Measurements from ENCODE around the gene LRRC34. TPM values are rescaled to one million over a fixed set of nuclear protein-coding genes. Genes with fewer than 3 reads are reported as not detected.
A peak's percentile ranks its signal among the peaks of the same experiment; 100 is the strongest.

LRRC34 gene, protein sequence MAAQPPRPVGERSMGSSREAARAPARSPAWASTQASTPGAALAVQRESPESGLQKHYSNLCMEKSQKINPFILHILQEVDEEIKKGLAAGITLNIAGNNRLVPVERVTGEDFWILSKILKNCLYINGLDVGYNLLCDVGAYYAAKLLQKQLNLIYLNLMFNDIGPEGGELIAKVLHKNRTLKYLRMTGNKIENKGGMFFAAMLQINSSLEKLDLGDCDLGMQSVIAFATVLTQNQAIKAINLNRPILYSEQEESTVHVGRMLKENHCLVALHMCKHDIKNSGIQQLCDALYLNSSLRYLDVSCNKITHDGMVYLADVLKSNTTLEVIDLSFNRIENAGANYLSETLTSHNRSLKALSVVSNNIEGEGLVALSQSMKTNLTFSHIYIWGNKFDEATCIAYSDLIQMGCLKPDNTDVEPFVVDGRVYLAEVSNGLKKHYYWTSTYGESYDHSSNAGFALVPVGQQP
- 0.24 TPM for total RNA-seq

DNA sequence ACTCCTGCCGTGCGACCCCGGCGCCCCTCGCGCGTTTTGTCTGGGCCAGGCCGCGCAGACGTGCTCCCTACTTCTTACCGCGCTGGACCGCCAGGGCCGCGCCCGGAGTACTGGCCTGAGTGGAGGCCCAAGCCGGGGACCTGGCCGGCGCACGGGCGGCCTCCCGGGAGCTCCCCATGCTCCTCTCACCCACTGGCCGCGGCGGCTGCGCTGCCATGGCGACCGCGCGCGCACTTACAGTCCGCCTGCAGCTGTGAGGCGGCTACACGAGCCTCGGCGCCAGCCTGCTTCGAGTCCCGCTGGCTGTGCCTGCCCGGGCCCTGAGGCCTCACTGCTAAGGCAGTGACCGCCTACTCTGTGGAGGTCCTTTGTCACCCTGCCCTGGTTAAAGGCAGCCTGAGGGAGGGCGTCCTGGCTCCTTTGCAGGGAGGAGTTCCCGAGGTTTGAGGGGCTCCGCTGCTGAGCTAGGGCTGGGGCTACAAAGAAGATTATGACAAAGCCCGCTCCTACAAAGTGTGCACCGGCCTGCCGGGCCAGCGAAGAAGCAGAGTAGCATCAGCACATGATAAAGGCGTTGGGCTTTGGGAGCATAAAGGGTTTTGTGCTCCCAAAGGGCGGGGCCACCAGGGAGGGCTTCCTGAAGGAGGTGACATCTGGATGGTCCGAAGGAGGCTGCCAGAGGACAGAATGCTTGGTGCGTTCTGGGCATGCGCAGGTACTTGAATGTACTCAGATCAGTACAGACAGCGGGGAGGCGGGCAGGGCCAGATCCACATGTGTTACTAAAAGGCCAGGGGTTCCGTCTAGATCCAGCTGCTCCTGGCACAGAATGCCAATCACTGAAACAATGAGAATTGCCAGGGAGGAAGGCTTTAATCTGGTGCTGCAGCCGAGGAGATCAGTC, at the start of gene LRRC34, which contains the start of gene LRRIQ4:
Gene LRRC34 (minus strand): TSS at position 573 of the 904 bp plus-strand sequence. CDS start 356 bp downstream, at position 217.
Gene LRRIQ4 (plus strand): TSS at position 539 of the 904 bp plus-strand sequence. CDS start 9,052 bp downstream, outside the sequence.
- peak; percentile 83 for ATAC-seq

DNA sequence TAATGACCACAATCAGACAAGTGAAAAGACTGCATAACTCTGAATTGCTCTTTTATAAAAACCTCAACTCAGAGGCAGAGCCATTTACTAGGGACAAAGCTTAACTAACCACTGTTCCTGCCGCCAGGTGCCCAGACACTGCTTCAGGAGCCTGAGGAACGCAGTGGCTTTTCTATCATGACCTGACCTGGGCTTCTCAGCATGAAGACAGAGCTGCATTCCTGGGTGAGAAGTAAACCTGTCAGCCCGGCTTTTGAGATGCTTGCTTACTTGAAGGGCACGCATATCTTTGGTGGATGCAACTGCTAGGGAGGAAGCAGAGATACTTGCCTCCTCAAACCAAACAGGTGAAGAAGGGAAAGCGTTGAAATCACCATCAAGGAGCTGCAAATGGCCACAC, 49.2 kb upstream of the LRRC34 start:
- ATAC-seq, result no peak

DNA sequence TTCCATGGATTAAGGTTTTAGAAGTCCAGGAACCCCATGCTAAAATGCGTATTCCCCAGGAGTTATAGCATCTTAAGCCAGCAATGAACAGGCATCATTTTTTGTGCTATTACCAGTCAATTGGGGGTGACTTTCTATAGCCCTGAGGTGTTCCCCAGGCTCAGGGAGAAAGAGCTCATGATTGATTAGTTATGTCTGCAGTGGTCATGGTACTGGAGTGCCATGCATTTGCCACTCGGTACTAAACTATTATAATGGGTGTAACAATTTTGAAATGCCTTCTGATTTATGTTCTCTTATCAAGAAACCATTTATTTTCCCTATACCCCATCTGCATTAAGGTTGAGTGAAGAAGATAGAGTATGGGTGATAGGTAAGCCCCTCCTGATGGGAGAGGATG, 45.1 kb upstream of the LRRC34 start:
- ATAC-seq, result no peak

DNA sequence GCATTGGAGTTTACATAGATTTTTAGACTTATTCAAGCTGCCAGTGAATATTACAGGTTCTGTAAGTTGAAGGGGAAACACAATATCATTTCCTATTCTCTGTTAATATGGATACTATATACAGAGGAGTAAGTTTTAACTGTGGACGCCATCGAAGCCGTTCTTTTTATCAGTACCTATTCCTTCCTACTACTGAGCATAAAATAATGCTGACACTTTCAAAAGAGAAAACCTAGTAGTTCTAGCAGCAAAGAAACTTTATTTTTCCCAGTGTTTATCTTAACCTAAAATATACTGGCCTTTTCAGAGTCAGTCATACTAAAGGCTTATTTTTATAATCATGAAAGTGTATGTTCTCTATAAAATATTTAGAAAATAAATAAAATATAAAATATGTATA, 42.8 kb upstream of the LRRC34 start:
- ATAC-seq, result no peak

DNA sequence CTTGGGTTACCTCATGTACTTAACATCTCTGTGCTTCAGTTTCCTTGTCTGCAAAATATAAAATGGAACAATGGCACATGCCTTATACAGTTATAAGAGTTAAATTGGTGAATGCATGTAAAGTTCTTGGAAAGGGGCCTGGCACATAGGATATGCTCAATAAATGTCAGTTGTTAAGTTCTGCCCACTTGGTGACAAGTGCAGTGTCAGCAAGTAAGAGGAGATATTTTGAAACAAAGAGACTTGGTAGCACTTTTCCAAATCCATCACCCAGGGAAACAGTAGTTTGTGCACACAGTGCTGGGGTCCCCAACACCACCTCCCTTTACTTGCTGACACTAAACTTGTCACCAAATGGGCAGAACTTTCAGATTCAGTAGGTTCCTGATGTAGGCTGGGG, 37.9 kb upstream of the LRRC34 start:
- no peak for ATAC-seq

DNA sequence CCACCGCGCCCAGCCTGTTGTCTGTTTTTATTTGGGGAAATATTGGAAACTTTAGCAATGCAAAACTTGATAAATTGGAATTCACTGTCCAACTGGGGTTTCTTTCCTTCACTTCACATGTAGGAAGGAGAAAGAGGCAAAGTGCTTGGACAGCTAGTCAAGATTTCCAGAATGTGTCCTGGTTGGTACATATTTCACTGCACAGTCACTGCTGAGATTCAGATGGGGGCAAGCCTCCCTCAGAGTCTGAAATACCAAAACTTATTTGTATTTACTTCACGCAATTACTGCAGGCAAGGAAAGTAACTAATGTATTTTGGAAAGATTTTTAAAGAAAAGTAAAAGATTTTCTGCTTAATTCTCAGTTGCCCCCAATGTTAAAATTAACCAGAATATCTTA, 36.0 kb upstream of the LRRC34 start:
- ATAC-seq, result no peak

DNA sequence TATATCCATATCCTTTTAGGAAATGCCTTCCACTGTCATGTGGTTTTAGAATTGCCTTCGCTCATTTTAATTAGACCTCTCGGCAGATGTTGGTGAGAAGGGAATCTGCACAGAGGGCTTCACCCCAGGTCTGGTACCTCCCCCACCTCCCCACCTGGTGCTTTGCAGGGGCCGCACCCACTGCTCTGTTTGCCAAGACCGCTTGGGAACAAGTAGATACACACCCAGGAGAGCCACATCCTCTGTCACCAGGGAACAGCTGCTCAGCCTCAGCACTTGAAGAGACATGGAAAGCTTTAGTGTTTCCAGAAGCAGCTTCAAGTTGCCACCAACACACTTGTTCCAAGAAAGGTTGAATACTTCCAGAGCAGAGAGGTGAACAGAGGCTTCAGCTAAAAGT, 35.2 kb upstream of the LRRC34 start:
- no peak for ATAC-seq

DNA sequence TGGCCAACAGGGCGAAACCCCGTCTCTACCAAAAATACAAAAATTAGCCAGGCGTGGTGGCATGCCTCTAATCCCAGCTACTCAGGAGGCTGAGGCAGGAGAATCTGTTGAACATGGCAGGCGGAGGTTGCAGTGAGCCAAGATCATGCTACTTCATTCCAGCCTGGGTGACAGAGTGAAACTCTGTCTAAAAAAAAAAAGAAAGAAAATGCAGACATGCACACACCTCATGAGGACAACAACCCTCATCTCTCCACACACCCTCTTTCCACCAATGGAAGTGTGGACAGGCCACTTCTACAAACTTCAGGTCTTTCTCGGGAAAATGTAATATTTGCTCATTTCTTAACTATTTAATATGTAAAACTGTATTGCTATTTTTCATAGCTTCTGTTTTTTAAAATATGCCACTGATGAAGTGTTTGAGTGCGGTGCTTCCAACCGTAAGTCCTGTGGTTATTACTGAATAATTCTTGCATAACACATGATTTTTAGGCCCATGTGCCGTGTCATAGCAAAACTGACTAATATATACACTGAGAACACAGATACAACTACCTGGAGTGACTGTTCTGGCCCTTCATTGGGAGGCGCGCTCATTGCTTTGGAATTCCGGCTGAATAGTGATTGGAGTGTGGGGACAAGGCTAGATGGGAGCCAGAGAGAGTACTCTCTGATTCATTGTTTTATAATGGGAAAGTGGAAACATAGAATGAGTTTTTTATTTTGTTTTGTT, 33.9 kb upstream of the LRRC34 start:
- peak; percentile 44 for ATAC-seq

DNA sequence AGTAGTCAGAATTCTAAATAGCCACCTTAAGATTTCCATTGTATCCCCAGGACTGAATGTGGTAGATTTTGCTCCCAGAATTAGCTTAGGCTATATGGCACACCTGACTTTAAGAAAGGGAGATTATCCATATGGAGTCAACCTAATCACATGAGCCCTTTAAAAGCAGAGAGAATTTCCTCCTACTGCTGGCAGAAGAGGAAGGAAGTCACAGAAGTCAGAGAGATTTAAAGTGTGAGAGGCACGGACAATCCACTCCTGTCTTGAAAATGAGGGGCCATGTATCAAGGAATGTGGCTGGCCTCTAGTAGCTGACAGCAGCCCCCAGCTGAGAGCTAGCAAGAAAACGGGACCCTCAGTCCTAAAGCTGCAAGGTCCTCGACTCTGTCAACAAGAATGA, 30.3 kb upstream of the LRRC34 start:
- ATAC-seq, result no peak

DNA sequence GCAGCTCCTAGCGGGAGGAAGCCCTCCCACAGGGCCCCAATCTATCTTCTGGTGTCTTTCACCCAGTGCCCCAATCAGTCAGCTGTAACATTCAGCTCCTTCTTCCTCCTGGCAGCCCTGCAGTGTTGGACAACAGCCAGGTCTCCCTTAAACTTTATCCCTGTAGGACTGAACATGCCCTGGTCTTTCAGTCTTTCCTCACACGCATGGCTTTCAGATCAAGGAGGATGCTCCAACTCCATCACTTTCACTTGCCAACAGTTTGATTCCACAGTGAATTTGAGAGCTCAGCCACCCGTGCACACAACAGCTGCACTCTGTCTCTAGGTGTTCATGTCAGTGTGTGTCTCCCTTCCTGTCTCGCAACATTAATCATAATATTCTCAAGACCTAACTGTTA, 28.5 kb upstream of the LRRC34 start:
- ATAC-seq, result no peak

DNA sequence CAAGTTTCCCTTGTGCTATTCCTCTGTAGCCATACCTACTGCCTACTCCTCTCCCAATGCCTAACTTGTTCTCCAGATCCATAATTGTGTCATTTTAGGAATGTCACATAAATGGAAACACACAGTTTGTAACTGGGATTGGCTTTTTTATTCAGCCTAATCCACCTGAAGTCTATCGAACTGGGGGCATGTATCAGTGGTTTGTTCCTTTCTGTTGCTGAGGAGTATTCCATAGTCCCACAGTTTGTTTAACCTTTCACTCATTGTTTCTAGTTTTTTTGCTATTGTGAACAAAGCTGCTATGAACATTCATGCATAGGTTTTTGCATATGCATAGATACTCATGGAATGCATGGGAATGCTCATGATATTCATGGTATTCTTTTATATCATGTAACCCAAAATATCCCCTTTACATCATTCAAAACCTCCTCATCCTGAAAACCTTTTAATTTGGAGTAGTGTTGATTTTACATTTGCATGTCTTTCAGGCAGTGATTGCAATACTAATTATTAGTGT, 25.9 kb upstream of the LRRC34 start:
- ATAC-seq, result no peak

DNA sequence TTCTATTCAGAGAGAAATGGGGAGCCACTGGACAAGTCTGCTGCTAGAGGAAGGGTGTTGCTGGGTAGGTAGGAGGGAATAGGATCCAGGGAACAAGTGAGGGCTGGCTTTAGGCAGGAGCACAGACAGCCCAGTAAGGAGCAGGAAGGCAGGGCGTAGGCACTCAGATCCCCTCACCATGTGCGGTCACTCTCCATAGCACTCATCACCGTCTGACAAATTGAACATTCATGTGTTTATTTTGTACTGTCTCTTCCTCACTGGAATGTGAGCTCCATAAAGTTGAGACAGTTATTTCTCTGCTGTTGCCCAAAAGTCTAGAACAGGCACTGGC, 24.2 kb upstream of the LRRC34 start:
- no peak for ATAC-seq

DNA sequence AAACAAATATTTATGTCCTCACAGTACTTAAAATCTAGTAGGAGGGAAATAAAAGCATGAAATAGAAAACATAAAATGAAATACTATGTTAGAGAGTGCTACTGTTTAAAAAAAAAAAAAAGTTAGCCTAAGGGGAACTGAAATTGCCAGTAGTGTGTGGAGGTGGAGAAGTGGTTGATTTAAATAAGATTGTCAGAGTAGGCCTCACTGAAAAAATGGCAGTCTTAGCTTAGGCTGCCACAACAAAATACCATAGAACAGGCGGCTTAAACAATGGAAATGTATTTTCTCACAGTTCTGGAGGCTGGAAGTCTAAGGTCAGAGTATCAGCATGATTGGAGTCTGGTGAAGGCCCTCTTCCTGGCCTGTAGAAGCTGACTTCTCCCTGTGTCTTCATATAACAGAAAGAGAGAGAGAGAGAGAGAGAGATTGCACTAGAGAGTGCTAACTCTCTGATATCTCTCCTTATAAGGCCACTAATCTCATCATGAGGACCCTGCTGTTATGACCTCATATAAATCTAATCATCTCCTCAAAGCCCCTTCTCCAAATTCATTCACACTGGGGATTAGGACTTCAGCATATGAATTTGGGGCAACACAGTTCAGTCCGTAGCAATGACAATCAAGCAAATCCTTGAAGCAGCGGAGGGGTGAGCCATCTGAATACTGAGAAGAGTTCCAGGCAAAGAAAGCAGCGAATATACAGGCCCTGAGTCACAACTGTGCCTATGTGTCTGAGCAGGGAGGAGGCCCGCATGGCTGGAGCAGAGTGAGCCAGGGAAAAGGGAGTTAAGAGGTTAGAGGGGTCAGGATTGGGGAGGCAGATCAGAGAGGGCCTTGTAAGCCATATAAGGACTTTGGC, 23.6 kb upstream of the LRRC34 start:
- ATAC-seq, result no peak

DNA sequence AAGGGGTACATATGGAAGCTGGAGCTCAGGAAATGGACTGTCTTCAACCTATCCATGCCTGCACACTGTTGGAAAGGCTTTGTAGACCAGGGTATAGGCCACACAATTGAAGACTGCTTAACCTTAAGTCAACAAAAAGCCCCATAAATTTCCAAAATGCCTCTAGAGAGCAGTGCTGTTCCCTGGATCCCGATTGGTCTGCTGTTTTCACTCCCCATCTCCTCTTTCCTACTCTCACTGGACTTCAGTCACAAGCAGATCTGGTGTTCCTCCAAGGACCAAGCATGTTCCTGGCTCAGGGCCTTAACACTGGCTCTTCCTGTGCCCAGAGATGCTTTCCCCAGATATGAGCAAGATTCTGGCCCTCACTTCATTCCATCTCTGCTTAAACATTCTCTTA, 22.8 kb upstream of the LRRC34 start:
- ATAC-seq, result no peak

DNA sequence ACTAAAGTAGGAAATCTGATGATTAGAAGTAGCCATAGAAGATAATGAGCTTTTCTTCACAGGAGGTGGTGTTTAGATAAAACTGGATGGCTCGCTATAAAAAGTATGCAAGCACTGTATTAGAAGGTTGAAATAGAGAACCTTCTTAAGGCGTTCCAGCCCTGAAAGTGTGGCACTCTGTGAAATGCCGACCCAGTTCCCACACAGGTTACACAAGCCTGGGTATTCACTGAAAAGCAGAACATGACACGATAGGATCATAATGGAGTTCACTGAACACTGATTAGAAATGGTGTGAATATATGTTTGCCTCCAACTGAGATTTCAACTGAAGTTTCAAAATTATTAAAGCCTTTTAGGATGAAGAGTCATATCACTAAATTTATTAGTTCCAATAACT, 15.0 kb upstream of the LRRC34 start:
- ATAC-seq, result no peak

DNA sequence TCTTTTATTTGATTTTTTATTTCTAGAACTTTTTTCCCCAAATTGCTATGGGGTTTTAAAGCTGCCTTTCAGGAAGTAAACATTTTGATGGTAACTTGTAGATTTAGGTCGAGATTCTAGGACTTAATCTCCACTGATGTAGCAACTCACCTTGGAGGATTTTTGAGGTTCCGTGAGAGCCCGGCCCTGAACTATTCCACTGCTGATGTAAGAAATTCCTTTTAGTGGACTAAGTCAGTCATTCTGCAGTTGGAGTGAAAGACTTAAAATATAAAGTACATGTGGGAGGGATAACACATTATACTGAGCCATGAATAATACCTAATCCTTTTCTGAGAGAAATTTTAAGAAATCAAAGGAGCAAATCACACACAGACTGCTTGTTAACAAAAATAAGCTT, 12.6 kb upstream of the LRRC34 start:
- ATAC-seq, result no peak

DNA sequence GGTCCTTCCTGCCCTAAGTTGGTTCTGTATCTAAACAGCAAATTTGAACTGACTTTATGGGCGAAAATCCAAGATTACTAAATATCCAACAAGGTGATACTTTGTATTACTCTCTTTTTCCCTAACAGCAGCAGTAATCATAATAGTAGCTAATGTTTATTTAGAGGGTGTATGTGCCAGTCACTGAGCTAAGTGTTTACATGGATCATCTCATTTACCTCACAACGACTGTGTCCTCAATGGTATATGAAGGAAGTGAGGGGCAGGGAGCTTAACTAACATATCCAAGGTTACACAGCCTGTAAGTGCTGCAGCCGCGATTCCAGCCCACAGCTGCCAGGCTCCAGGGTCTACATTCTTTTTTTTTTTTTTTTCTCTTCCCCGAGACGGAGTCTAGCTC, 10.3 kb upstream of the LRRC34 start:
- no peak for ATAC-seq

DNA sequence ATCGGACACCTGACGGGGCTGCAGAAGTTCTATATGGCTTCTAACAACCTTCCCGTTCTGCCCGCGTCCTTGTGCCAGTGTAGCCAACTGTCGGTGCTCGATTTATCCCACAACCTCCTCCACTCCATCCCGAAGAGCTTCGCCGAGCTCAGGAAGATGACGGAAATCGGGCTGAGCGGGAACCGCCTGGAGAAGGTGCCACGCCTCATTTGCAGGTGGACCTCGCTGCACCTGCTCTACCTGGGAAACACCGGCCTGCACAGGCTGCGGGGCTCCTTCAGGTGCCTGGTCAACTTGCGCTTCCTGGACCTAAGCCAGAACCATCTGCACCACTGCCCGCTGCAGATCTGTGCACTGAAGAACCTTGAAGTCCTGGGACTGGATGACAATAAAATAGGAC, 9.8 kb upstream of the LRRC34 start:
- no peak for ATAC-seq

DNA sequence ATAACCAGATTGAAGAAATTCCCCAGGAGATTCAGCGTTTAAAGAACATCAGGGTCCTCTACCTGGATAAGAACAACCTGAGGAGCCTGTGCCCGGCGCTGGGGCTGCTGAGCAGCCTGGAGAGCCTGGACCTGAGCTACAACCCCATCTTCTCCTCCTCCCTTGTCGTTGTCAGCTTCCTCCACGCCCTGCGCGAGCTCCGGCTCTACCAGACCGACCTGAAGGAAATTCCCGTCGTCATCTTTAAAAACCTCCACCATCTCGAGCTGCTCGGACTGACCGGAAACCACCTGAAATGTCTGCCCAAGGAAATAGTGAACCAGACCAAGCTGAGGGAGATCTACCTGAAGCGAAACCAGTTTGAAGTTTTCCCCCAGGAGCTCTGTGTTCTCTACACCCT, 9.4 kb upstream of the LRRC34 start:
- no peak for ATAC-seq

DNA sequence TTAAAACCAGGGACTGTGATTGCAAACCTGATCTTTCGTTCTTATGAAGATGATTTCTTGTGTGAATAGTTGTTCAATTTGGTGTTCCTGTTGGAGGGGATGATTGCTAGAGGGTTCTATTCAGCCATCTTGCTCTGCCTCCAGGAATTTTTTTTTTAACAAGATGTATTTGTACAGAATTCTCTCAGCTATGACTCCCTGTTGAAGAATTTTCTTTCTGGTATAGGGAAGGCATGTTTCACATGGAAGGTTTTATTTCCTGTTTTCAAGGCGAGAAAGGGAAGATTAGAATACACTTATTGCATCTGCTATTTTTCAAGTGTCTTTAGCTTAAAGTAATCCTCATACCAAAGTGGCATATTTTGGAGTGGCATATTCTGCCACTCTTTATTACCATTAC, 5.6 kb upstream of the LRRC34 start:
- ATAC-seq, result no peak

DNA sequence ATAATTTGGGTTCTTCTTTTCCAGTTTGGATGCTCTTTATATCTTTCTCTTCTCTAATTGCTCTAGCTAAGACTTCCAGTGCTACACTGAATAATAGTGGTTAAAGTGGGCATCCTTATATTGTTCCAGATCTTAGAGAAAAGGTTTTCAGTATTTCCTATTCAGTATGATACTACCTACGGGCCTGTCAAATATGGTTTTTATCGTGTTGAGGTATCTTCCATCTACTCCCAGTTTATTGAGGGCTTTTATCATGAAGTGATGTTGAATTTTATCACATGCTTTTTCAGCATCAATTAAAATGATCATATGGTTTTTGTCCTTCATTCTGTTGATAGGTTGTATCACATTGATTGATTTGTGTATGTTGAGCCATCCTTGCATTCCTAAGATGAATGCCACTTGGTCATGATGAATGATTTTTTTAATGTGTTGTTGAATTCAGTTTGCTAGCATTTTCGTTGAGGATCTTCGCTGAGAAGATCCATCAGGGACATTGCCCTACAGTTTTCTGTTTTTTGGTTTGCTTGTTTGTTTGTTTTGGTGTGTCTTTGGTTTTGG, 3.0 kb upstream of the LRRC34 start:
- no peak for ATAC-seq
